ENCODE measurements around the gene SPATA7. TPM values are rescaled to one million over a fixed set of nuclear protein-coding genes. Genes with fewer than 3 reads are reported as not detected.

Gene SPATA7, protein sequence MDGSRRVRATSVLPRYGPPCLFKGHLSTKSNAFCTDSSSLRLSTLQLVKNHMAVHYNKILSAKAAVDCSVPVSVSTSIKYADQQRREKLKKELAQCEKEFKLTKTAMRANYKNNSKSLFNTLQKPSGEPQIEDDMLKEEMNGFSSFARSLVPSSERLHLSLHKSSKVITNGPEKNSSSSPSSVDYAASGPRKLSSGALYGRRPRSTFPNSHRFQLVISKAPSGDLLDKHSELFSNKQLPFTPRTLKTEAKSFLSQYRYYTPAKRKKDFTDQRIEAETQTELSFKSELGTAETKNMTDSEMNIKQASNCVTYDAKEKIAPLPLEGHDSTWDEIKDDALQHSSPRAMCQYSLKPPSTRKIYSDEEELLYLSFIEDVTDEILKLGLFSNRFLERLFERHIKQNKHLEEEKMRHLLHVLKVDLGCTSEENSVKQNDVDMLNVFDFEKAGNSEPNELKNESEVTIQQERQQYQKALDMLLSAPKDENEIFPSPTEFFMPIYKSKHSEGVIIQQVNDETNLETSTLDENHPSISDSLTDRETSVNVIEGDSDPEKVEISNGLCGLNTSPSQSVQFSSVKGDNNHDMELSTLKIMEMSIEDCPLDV
- total RNA-seq: 9.7 and 29.3 TPM in 2 replicates

DNA sequence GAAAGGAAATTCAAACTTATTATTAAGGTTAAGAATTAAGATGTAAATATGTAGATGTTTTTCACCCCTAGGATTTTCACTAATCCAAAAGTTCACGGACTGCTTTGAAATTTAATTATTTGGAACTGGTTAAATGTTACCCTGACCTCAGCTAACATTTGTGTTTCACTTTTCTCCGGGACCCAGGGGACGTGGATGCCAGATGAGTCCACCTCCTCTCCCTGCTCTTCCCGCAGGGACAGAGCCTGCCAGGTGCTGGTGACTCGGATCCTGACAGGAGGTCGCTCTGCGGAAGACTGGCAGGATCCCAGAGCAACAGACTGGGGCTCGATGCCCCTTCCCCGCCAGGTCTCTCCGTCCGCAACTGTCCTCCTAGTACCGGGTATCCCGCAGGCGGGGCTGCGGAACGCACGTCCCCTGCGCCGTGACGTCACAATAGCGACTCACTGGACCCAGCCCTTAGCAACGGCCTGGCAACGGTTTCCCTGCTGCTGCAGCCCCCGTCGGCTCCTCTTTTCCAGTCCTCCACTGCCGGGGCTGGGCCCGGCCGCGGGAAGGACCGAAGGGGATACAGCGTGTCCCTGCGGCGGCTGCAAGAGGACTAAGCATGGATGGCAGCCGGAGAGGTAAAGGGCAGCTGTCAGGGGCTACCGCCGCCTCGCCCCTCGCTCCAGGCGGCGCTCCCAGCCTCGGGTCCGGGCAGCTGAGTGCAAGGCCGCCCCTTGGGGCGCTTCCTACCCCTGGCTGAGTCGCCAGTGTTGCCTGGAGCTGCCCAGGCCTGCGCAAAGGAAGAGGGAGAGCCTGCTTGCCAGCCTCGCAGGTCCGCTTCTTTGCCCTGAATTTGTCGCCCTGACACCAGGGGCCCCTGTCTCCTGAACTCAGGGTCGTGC, at the start of gene SPATA7:
SPATA7 (plus strand) TSS at position 446 of the 890 bp plus-strand sequence; CDS start at position 608, 162 bp downstream.

Other genes starting within 250 kb of the SPATA7 start
- gene KCNK10, start 62.4 kb upstream of the SPATA7 start, total RNA-seq: not detected in 2 replicates
- gene PTPN21, start 169.3 kb downstream of the SPATA7 start, total RNA-seq: 10.2 and 19.3 TPM in 2 replicates
- gene ZC3H14, start 177.4 kb downstream of the SPATA7 start, total RNA-seq: 27.5 and 33.5 TPM in 2 replicates